Sigmoid colon (tissue), 7 donors: ENCODE results near the gene POU3F1. TPM values are rescaled to one million over a fixed set of nuclear protein-coding genes. Genes with fewer than 3 reads are reported as not detected.

Experiments
- DNase-seq: peaks from one replicate; pipeline ENCODE4 v3.0.0-alpha.2; 2019
- H3K27ac ChIP-seq, 4 donors: fragments of 200-600 bp; sonication (generic); one replicate each; pipeline ENCODE4 v1.5.1; 2016 to 2019; ENCODE audit warnings: mild to moderate bottlenecking in 1 of 4
- H3K27me3 ChIP-seq, 3 donors: fragments of 200-600 bp; sonication (generic); one replicate each; pipeline ENCODE4 v1.5.1; 2019; ENCODE audit warnings: mild to moderate bottlenecking in 1 of 3
- H3K36me3 ChIP-seq, 4 donors: fragments of 200-600 bp; sonication (generic); one replicate each; pipeline ENCODE4 v1.5.1; 2016 to 2019
- H3K4me1 ChIP-seq, 4 donors: fragments of 200-600 bp; sonication (generic); one replicate each; pipeline ENCODE4 v1.5.1; 2017 to 2019
- H3K4me3 ChIP-seq, 4 donors: fragments of 200-600 bp; sonication (generic); one replicate each; pipeline ENCODE4 v1.5.1; 2017 to 2019; ENCODE audit warnings: mild to moderate bottlenecking in 2 of 4, moderate library complexity in 1 of 4
- H3K9me3 ChIP-seq, 4 donors: fragments of 200-600 bp in 3 of 4; sonication (generic) in 3 of 4; one replicate each; pipeline versions ENCODE4 v1.5.1 to v1.6.1; 2013 to 2019
- EP300 ChIP-seq, 4 donors: sonication (generic); formaldehyde crosslinking; IDR thresholded peaks; one replicate each; pipeline ENCODE4 v1.6.1; 2017; ENCODE audit warnings: antibody characterized with exemption in 4 of 4
- POLR2A ChIP-seq, 2 donors: fragments of 450-650 bp; IDR thresholded peaks; one replicate each; pipeline ENCODE4 v1.6.1; 2016; ENCODE audit warnings: antibody characterized with exemption in 2 of 2, mild to moderate bottlenecking in 2 of 2, moderate library complexity in 2 of 2
- POLR2AphosphoS5 ChIP-seq, 4 donors: sonication (generic); formaldehyde crosslinking; IDR thresholded peaks; one replicate each; pipeline ENCODE4 v1.6.1; 2017; ENCODE audit warnings: antibody characterized with exemption in 4 of 4
- WGBS, 2 donors: extraction: QIAGEN DNeasy Blood & Tissue Kit; methylation state at CpG; one replicate each; pipeline ENCODE4 v1.1.7; 2013; 5-methylcytosine and 5-hydroxymethylcytosine counted together
- intact Hi-C: fragments of 100-400 bp; cut with DNase I; formaldehyde crosslinking; loops from one replicate; pipeline ENCODE4 v1.15.1; 2023
- polyA plus RNA-seq, 3 donors: library from polyadenylated mRNA; stranded (reverse); fragments of 200-250 nt; gene quantifications; one replicate each; pipeline ENCODE4 v1.2.3, GENCODE V29; 2013
- total RNA-seq, 4 donors: library from RNA; depleted of rRNA; stranded (reverse); fragments of >200 nt; gene quantifications; one replicate each; pipeline ENCODE4 v1.1.0, GENCODE V29; 2016
- TF ChIP-seq, protein P1 (sequence below), 4 experiments: fragments of 450-650 bp in 3 of 4; fragments of 200-600 bp in 1 of 4; IDR thresholded peaks; one replicate each; pipeline ENCODE4 v1.5.1; 2016 to 2019; ENCODE audit warnings: antibody characterized with exemption in 4 of 4, mild to moderate bottlenecking in 3 of 4, moderate library complexity in 2 of 4
- donor health status: healthy with polysubstance abuse.
- donor health status: Bipolar disorder and iron deficiency.
- donor health status: healthy.

Gene POU3F1
- total and polyA plus RNA-seq, 7 donors = 0.09 TPM; not detected in 6

DNA sequence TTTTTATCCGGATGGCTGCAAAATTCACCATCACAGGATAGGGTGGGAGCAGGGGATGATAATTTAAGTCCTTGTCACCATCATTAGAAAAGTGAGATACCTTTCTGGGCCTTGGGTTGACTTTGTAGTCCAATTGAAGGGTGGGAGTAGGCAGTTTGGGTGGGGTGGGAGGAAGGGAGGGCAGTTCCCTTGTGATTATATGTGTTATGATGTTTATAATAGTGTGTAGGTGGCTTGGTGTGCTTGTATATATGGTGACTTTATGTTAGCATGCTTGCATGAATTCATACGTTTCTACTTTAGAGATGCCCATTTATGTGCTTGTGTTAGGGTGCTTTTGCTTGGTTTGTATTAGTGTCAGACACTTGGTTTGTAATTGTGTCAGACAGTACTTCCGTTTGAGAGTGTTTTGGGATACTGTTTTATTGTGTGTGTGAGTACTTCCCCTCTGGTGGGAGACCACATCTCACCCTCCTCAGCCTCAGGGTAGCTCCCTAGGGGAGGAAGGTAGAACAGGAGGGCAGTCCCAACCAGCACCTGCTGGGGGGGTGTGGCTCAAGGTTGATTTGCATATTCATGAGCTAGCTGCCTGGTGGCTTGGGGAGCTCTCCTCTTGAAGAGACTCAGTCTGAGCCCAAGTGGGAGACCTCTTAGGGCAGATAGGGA, 6.3 kb upstream of the POU3F1 start:
- peaks cover 6 to 30% (median 23%) of the 10 kb centered on the region in 3 donors for H3K27me3 ChIP-seq
- TF ChIP-seq, protein P1, sequence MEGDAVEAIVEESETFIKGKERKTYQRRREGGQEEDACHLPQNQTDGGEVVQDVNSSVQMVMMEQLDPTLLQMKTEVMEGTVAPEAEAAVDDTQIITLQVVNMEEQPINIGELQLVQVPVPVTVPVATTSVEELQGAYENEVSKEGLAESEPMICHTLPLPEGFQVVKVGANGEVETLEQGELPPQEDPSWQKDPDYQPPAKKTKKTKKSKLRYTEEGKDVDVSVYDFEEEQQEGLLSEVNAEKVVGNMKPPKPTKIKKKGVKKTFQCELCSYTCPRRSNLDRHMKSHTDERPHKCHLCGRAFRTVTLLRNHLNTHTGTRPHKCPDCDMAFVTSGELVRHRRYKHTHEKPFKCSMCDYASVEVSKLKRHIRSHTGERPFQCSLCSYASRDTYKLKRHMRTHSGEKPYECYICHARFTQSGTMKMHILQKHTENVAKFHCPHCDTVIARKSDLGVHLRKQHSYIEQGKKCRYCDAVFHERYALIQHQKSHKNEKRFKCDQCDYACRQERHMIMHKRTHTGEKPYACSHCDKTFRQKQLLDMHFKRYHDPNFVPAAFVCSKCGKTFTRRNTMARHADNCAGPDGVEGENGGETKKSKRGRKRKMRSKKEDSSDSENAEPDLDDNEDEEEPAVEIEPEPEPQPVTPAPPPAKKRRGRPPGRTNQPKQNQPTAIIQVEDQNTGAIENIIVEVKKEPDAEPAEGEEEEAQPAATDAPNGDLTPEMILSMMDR (IDR thresholded peaks at IDR 0.05) = no peak
- TF ChIP-seq EP300 (IDR thresholded peaks at IDR 0.05) (no peak), POLR2AphosphoS5 (IDR thresholded peaks at IDR 0.05) (no peak), POLR2A (IDR thresholded peaks at IDR 0.05) (no peak)
- H3K9me3 ChIP-seq = no peaks in the 10 kb centered on the region
- no peak overlapping the region for H3K27ac ChIP-seq
- intact Hi-C loops = no loop called here
- no peak for DNase-seq
- no peak overlapping the region for H3K4me3 ChIP-seq
- peaks cover 0 to 3% (median 2%) of the 10 kb centered on the region in 4 donors for H3K4me1 ChIP-seq
- no peaks in the 10 kb centered on the region for H3K36me3 ChIP-seq
- WGBS, 2 donors = 34 to 50% methylated on average over 3 of the region's 3 CpGs

DNA sequence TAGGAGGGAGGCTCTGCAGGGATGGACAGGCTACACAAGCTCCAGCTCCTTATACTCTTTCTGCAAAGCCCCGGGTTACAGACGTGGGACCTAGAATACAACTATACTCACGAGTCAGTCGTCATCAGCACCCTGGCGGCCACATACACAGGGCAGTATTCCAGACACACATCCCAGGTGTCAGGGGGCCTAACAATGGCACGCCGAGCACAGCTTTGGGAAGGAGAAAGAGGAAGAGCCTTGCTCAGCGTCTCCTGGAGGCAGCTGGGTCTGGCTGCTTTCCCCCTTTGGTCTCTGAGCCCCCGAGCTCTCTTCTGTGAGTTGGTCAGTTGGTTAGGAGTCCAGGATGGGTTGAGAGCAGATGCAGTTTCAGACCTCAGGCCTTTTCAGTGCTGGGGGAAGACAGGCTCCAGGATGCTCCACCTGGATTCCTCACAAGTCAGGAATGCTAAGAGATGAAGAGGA, 4.5 kb upstream of the POU3F1 start:
- no peak for DNase-seq
- Histone ChIP-seq H3K4me1 (peaks cover 0 to 16% (median 12%) of the 10 kb centered on the region in 4 donors), H3K27ac (no peak overlapping the region), H3K4me3 (no peak overlapping the region), H3K9me3 (no peaks in the 10 kb centered on the region), H3K36me3 (no peaks in the 10 kb centered on the region), H3K27me3 (peaks cover 6 to 30% (median 23%) of the 10 kb centered on the region in 3 donors)
- intact Hi-C loops = no loop called here
- no peak for TF ChIP-seq POLR2A (IDR thresholded peaks at IDR 0.05)
- 75 to 78% methylated on average over 9 of the region's 9 CpGs for WGBS, 2 donors

DNA sequence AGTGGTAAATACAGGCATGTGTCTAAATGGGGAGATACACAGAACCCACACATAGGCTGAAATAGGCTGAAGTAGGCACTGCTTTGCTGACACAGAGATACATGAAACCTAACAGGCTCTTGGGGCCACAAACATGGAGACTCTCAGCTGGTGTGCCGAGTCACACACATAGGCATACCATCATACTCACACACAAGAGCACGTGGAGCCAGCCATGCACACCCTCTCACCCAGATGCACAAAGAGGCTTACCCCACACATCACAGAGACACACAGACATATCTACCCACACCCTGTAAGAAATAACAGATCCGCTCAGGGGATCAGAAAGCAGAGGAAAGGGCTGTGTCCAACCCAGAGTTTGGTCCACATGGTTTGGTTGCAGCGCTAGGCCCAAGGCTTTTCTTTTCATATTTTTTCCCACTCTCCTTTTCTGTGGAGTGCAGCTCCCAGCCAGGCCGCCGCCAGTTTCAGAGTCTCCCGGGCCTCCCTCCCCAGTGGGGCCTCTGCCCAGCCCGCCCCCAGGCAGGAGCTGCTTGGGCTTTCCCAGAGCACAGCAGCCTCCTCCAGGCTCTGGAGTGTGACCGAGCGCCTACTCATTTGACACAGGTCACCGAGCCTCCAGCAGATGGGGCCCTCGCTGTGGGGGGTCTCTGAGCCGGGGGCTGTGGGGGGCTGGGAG, 3.9 kb upstream of the POU3F1 start:
- TF ChIP-seq, protein P1 (IDR thresholded peaks at IDR 0.05) = no peak
- TF ChIP-seq EP300 (IDR thresholded peaks at IDR 0.05) (no peak), POLR2AphosphoS5 (IDR thresholded peaks at IDR 0.05) (no peak), POLR2A (IDR thresholded peaks at IDR 0.05) (no peak)
- WGBS, 2 donors = 69% methylated on average over 13 of the region's 13 CpGs
- Histone ChIP-seq H3K4me3 (no peak overlapping the region), H3K27me3 (peaks cover 11 to 35% (median 27%) of the 10 kb centered on the region in 3 donors), H3K4me1 (peaks cover 0 to 20% (median 17%) of the 10 kb centered on the region in 4 donors), H3K27ac (no peak overlapping the region), H3K9me3 (no peaks in the 10 kb centered on the region), H3K36me3 (no peaks in the 10 kb centered on the region)
- no peak for DNase-seq
- intact Hi-C loops = no loop called here

DNA sequence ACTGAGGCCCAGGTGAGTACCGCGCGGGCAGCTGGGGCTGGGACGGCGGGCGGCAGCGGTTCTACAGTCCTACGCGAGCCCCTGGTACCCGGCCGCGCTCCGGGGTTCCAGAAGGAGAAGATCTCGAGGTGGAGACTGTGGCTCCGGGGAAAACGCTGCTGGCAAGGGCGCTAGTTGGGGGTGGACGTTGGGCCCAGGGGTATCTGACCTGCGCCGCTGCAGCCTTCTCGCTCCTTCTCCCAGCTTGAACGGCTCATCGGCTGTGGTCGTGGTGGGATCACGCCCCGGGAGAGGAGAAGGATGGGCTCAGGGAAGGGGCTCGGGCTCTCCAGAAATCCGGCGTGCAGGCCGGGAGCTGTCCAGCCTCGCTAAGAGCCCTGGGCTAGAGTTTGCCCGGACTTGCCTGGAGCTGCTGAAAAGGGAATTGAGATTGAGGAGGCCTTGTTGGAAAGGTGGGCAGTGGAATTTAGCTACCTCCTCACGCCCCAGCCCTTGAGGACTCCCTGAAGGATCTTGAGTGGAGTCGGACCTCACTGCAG, 1.1 kb upstream of the POU3F1 start:
- H3K4me1 ChIP-seq = peaks cover 0 to 35% (median 32%) of the 10 kb centered on the region in 4 donors
- peaks cover 36 to 48% (median 42%) of the 10 kb centered on the region in 3 donors for H3K27me3 ChIP-seq
- H3K36me3 ChIP-seq = no peaks in the 10 kb centered on the region
- H3K27ac ChIP-seq = peak overlapping the region; percentile 51 to 70 (median 67)
- no peak for DNase-seq
- peak overlapping the region; percentile 35 to 61 (median 52) for H3K4me3 ChIP-seq
- TF ChIP-seq POLR2AphosphoS5 (IDR thresholded peaks at IDR 0.05) (no peak), EP300 (IDR thresholded peaks at IDR 0.05) (no peak), POLR2A (IDR thresholded peaks at IDR 0.05) (no peak)
- TF ChIP-seq, protein P1 (IDR thresholded peaks at IDR 0.05) = no peak
- intact Hi-C loops = loop anchor here (10.0 kb wide), 2 partner anchors 87 to 243 kb away; partner anchors contain the start of genes C1orf122 and YRDC
- 9 to 23% methylated on average over 34 of the region's 34 CpGs for WGBS, 2 donors
- H3K9me3 ChIP-seq = no peaks in the 10 kb centered on the region
